ENCODE results near the gene HP1BP3. TPM values are rescaled to one million over a fixed set of nuclear protein-coding genes. Genes with fewer than 3 reads are reported as not detected.
A peak's percentile ranks its signal among the peaks of the same experiment; 100 is the strongest.

The HP1BP3 gene
- total and polyA plus RNA-seq, 2 experiments from 2014 or later, result 89.1 to 112 TPM

DNA sequence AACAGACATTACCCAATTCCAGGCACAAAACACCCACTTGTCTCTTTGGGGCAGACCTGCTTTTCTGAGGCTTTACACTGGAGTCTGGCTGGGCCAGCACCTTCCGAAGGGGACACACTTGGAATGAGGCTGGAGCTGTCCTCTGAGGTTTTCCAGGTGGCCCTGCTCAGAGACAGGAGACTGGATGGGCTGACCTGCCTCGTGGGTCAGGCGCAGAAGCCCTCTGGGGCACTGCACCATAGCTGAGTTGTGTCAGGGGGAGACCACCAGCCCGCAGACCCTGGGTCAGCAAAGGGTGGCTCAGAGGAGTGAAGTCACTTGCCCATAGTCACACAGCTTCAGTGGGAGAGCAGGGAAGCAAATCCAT, 56.4 kb downstream of the HP1BP3 start (continued):
- TF ChIP-seq ZNF462 (CRISPR knock-in tag; IDR thresholded peaks at IDR 0.05), result no peak

- Histone ChIP-seq H3K9me2 (ENCODE audit: insufficient read depth) (no peaks in the 10 kb centered on the region), H3K4me2 (peak overlapping the region; percentile 94), H3K4me3 (peak overlapping the region; percentile 87; the same call in 1 of the 2 replicates), H3F3A (replicated peaks; ENCODE audit: low read depth) (peaks cover 16% of the 10 kb centered on the region; the same call in 1 of the 2 replicates), H3K79me2 (replicated peaks; ENCODE audit: insufficient read depth) (no peaks in the 10 kb centered on the region), H4K20me1 (replicated peaks; ENCODE audit: insufficient read depth) (no peaks in the 10 kb centered on the region; the same call in 1 of the 2 replicates), H3K27ac (ENCODE audit: low read depth) (no peak overlapping the region), H3K4me1 (ENCODE audit: insufficient read depth) (peaks cover 42% of the 10 kb centered on the region), H2AFZ (peak overlapping the region; percentile 43), H3K36me3 (ENCODE audit: insufficient read depth) (no peaks in the 10 kb centered on the region), H3K27me3 (ENCODE audit: insufficient read depth) (peaks cover 41% of the 10 kb centered on the region)
- Mint-ChIP-seq H3K27me3 (ENCODE audit: insufficient read depth, low read depth, poor library complexity) (peaks cover 39% of the 10 kb centered on the region), H3K36me3 (ENCODE audit: low read depth) (no peaks in the 10 kb centered on the region), H3K4me1 (peaks cover 28% of the 10 kb centered on the region), H3K9me3 (no peaks in the 10 kb centered on the region), H3K27ac (no peak overlapping the region), H3K4me3 (peak overlapping the region; percentile 75)
- no peak for ATAC-seq
- no peak for DNase-seq (ENCODE audit: low spot score)
- TF ChIP-seq POLR2AphosphoS5 (IDR thresholded peaks at IDR 0.05; ENCODE audit: low read depth), result no peak
- TF ChIP-seq EZH2 (IDR thresholded peaks at IDR 0.05; ENCODE audit: low read depth, unreplicated experiment), result no peak
- no peak for TF ChIP-seq STAT1 (IDR thresholded peaks at IDR 0.05; ENCODE audit: unreplicated experiment)
- no peak for TF ChIP-seq EZH2phosphoT487 (IDR thresholded peaks at IDR 0.05; ENCODE audit: unreplicated experiment)
- no peak for TF ChIP-seq ZNF462 (CRISPR knock-in tag; IDR thresholded peaks at IDR 0.05)
- TF ChIP-seq ETS1 (IDR thresholded peaks at IDR 0.05), result no peak
- no peak for TF ChIP-seq NANOG (IDR thresholded peaks at IDR 0.05; ENCODE audit: borderline replicate concordance)
- no peak for TF ChIP-seq CREB1 (CRISPR knock-in tag; IDR thresholded peaks at IDR 0.05; ENCODE audit: low read depth)
Measured at GRCh38 chr1:20729990-20730689, 57.0 kb downstream of the HP1BP3 start.
